GM18526 (cell line): Measurements from ENCODE around the gene CCNL2.

Experiments
- POLR2A ChIP-seq: IDR thresholded peaks from 3 replicates; pipeline ENCODE4 v1.6.1; 2011; ENCODE audit not compliant: insufficient read length; ENCODE audit errors: extremely low read depth

Gene CCNL2

DNA sequence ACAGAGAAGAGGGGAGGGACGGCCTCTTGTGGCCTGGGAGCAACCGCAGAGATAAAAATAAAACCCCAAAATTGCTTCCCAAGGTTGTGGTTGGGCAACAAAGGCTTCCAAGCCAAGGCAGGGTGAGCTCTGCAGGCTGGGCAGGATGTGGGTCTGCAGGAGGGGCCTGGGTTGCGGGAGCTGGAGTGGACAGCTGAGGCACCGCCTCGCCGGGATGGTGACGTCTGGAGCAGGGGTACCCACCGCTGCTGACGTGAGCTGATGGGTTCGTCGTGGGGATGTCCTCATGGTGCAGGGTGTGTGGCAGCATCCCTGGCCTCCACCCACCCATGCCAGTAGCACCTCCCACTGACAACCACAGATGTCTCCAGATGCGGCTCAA, 27.8 kb downstream of the CCNL2 start:
- no peak for TF ChIP-seq POLR2A

DNA sequence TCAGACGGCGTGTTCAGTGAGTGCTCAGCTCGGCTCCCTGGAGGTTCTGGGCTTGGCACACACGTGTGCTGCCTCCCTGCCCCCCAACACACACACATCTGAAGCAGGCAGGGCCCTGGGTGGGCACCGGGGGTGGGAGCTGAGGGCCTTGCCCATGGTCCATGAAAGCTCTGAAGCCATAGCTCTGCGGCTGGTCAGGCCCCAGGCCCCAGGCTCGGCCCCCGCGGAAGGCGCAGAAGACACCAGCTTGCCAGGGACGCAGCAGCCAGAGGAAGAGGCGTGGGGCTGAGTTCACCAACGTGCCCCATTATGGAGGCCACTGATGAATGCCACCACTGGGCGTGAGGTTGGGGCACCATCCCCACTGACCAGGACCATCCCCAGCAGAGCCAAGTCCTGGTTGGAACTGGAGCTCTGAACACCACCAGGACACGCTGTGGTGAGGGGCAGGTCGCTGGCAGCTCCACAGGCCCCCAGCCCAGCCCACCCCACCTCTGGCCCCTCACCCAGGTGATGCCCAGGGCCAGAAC, 28.3 kb downstream of the CCNL2 start:
- TF ChIP-seq POLR2A, result no peak

DNA sequence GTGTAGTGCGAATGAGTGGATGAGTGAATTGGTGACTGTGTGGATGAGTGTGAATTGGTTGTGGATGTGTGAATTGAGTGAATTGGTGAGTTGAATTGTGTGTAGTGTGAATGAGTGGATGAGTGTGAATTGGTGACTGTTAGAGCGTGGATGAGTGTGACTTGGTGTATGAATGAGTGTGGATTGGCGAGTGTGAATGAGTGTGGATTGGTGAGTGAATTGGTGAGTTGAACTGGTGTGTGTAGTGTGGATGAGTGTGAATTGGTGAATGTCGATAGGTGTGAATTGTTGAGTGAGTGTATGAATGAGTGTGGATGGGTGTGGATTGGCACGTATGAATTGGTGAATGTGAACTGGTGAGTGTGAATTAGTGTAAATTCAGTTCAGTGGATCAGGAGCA, 31.8 kb downstream of the CCNL2 start:
- no peak for TF ChIP-seq POLR2A

DNA sequence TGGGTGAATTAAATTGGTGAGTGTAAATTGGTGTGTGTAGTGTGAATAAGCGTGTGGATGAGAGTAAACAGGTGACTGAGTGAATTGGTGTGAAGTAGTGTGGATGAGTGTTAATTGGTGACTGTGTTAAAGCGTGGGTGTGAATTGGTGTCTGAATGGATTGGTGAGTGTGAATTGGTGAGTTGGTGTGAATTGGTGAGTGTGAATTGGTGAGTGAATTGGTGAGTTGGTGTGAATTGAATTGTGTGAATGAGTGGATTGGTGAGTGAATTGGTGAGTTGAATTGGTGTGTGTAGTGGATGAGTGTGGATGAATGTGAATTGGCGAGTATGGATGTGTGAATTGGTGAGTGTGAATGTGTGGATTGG, 32.5 kb downstream of the CCNL2 start:
- no peak for TF ChIP-seq POLR2A

DNA sequence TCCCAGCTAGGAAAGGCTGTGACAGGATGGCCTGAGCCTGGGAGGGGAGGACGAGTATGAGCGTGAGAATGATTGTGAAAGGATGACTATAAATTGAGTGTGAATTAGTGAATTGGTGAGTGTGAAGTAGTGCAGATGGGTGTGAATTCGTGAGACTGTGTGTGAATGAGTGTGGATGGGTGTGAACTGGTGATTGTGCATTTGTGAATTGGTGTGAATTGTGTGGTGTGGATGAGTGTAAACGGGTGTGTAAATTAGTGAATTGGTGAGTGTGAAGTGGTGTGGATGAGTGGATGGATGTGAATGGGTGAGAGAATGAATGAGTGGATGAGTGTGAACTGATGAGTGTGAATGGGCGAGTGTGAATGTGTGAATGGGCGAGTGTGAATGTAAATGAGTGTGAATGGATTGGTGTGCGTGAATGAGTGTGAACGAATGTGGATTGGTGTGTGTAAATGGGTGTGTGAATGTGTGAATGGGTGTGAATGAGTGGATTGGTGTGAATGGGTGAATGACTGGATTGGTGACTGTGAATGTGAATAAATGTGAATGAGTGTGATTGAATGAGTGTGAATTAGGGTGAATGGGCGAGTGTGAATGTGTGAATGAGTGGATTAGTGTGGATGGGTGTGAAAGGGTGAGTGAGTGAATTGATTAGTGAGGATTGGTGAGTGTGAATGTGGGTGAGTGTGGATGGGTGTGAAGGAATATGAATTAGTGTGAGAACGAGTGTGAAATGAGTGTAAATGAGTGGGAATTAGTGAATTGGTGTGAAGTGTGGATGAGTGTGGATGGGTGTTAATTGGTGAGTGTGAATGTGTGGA, 33.0 kb downstream of the CCNL2 start:
- TF ChIP-seq POLR2A, result no peak

DNA sequence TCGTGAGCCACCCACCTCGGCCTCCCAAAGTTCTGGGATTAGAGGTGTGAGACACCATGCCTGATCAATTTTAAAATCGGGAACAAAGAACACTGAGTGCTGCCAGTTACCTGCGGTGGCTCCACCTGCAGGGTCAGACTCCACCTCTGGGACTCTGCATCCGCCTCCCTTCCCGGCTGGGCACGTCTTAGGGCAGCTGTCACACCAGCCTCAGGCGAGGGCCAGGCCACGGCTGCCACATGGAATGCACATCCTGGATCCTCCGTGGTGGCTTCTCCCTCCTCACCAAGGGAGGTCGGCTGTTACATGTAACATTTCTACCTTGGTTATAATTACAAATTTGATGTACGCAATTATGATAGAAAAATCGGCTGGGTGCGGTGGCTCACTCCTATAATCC, 34.9 kb downstream of the CCNL2 start:
- TF ChIP-seq POLR2A, result no peak

DNA sequence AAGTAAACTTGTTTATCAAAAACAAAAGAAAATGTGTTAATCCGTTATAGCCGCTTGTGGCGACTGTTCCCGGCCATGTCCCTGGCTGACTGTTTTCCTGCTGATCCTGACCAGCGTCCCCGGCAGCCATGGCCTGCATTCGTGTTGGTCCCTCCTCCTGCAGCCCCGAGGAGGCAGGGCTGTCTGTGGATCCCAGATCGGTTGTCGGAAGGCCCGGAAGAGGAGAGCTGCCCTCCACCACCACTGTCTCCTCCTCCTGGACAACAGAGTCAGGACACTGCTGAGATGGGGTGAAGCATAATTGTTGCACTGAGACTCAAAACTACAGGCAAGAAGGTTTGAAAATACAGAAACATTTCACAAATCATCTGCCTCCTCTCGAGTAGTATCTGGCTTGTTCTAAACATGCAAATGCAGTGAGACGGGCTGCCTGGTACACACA, 37.1 kb downstream of the CCNL2 start:
- TF ChIP-seq POLR2A, result no peak

DNA sequence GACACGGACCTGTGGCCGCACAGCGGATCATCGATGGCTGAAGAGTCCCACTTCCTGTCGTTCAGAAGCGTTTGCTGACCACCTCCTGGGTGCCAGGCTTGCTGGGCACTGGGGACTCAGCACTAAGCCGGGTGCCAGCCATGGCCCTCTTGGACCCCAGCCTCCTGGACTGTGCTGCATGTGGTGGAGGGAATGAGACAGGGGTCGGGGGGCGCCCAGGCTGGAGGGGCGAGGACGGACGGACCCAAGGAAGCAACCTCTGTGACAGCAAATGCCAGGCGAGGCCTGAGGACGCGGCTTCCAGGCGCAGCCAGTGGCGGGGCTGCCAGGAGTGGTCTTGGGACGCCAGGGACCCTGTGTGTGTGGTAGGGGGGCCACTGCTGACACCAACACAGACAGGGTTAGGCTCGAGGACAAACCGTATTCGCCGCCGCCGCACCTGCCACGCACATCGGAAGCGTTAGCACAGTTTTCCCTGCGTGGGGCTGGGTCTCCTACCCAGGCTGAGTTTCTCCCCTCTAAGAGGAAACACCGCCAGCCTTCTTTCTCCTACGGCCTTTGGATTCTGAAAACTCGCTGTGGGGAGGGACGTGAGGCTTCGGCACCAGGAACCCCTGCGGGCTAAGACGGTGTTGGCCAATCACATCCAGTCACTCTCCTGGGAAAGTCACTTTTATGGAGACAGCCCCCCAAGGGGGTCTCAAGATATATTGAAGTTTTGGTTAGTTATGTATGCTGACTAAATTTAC, 37.7 kb downstream of the CCNL2 start:
- no peak for TF ChIP-seq POLR2A

DNA sequence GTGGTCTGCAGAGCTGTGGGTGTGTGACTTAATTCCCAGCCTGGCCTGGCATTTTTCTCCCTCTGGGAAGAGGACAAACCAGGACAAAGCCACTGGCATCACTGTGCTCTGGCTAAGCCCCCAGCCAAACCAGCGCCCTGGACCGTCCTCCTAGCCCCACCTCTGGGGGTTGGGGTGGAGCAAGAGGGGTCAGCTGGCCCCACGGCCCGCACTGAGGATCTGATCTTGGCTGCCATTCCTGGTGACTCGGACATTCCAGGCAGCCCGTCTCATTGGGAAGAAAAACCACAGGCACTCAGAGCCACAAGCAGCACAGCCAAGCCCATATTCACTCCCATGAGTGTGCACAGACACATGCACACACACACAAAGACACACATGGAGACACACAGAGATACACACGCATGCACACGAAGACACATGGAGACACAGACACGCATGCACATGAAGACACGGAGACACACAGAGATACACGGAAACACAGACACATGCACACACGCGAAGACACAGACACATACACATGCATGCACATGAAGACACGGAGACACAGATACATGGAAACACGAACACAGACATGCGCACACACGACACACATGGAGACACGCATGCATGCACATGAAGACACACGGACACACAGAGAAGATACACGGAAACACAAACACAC, 38.5 kb downstream of the CCNL2 start:
- no peak for TF ChIP-seq POLR2A

DNA sequence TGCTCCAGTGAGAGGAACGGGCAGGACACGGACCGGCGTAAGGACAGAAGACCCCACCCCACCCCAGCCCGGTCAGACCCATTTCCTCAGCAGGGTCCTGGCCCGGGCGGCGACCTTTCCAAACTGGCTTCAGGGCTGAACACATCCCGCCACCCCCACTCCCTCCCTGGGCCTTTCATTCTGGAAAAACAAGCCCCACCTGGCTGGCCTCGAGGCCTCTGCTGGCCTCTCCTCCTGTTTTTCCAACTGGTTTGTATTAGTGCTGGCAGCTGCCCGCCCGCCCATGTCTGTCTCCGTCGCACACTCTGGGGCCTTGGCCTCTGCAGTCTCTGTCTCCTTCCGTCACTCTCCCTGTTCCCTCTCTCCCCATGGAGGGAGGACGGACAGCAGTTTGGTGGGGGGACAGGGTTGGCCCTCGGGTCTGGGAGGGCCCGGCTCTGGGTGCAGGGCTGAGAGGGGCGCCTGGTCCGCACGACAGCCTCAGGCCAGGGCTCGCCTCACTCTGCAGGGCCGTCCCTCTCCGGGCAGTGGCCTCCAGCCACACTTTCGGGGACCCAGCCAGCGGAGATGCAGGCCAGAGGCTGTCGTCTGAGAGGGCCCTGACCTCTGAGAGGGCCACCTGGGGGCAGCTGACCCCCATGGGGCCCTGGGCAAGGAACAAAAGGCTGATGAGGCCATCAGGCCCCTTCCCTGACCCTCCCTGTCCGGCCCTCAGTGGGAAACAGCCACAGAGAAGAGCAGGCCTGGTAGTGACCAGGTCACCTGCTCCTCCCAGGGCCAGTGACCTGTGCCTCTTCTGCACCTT, 39.3 kb downstream of the CCNL2 start:
- TF ChIP-seq POLR2A, result no peak

DNA sequence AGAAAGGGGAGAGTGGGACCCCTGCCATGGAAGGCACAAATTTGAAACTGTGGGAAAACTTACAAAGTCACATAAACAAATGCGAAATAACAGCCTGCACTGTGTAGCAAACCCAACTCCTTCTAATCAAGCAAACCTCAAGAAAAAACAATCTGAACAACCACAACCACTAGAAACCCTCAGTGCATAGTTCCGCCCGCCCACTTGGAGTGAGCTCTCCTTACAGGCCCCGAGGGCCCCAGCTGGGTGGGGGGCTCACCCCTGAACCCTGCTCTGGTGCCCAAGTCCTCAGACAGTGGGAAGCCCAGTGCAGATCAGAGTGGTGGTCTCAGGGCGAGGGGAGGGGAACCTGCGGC, 39.8 kb downstream of the CCNL2 start:
- no peak for TF ChIP-seq POLR2A

DNA sequence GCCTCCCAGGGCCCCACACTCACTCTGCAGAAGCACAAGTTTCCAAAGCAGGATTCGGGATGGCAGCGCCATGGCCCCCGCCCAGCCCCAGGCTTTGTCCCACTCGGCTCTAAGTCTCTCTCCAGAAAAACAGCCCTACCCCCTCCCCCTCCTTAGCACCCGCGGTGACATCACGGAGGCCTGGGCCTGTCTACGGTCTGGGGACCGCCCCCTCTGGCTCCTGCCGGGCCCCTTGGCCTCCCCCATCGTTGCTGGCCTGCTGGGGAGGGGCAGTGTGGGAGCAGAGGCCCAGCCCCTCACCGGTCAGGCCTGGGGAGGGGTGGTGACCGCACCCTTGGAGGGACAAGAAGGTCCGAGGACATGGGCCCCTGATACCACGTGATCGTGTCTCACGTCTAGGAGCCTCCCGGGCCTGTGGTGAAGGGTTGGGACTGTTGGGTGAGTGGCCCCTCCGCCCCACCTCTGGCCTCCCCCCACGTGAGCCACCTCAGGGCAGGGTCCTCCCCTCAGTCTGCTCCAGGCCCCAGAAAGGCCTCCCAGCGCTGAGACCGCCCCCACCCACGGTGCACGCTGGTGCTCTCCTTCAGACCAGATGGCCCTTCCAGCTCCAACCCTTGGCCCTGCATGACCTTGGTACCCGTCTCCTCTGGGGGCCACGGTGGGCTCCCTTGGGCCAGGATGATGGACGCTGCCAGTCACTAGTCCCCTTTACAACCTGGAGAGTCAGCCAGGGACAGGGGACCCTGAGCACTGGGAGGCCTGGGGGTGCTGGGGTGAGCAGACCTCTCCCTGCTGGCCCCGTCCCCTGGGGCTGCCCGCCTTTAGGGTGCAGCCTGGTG, 40.5 kb downstream of the CCNL2 start, which contains the start of gene MXRA8:
Gene MXRA8 (minus strand): TSS at position 123 of the 839 bp plus-strand sequence. CDS start 51 bp downstream, at position 72.
- TF ChIP-seq POLR2A, result no peak

DNA sequence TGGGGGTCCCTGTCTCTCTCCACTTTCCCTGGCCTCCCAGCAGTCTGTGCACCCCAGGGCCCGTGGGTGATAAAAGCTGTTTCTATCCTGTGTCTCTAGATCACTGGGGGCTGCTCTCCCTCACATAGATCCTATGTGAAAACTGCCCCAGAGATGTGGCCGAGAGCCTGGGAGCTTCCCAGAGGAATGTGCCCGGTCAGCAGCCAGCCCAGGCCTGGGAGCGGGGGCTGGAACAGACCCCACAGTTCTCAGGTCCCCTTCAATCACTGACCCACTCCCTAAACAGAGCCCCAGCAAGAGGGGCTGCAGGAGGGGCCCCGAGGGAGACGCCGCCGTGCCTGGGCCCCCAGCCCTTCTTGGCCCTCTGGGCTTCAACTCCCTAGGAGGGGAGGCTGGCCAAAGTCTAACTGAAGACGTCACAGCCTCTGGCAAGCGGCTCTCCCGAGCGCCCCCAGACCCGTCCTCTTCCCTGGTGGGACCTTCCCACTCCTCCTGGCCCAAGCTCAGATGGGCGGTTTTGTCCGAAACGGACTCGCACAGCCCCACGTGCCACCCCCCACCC, 41.2 kb downstream of the CCNL2 start:
- TF ChIP-seq POLR2A, result no peak
